ENCODE measurements around the gene BLOC1S5. TPM values are rescaled to one million over a fixed set of nuclear protein-coding genes. Genes with fewer than 3 reads are reported as not detected.

The BLOC1S5 gene
- total and polyA plus RNA-seq, 2 donors from 2014 or later, result 20.2 to 27.6 TPM

DNA sequence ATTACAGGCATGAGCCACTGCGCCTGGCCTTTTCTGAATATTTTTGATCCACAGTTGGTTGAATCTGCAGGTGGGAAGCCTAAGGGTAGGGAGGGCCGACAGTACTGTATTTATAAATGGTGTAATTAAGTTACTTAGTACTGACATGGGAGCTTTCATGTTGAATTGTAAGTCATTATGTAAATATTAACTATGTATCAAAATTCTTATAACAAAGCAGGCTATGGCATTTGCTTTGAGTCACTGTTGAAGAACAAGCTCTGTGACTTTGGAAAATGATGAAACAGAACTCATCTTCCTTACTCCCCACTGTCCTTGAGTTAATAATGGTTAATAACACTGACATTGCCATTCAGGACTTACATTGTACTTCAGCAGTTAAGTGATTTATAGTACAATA lies 90.6 kb downstream of the BLOC1S5 start:
- peaks cover 0 to 4% (median 0%) of the 10 kb centered on the region in 3 donors for H3K4me1 ChIP-seq (ENCODE audit: control insufficient read depth in 2 of 3, insufficient read depth in 2 of 3, low read depth in 1 of 3, low read length in 3 of 3)
- H3K27me3 ChIP-seq (ENCODE audit: control insufficient read depth, insufficient read depth, low read length), result no peaks in the 10 kb centered on the region
- FAIRE-seq, result no peak
- peaks cover 0 to 2% (median 0%) of the 10 kb centered on the region in 3 donors for H3K9me3 ChIP-seq (ENCODE audit: control insufficient read depth in 2 of 3, insufficient read depth in 1 of 3, low read length in 3 of 3)
- H3K27ac ChIP-seq (ENCODE audit: low read depth in 2 of 2, low read length in 2 of 2), result no peak overlapping the region
- TF ChIP-seq, protein P1, sequence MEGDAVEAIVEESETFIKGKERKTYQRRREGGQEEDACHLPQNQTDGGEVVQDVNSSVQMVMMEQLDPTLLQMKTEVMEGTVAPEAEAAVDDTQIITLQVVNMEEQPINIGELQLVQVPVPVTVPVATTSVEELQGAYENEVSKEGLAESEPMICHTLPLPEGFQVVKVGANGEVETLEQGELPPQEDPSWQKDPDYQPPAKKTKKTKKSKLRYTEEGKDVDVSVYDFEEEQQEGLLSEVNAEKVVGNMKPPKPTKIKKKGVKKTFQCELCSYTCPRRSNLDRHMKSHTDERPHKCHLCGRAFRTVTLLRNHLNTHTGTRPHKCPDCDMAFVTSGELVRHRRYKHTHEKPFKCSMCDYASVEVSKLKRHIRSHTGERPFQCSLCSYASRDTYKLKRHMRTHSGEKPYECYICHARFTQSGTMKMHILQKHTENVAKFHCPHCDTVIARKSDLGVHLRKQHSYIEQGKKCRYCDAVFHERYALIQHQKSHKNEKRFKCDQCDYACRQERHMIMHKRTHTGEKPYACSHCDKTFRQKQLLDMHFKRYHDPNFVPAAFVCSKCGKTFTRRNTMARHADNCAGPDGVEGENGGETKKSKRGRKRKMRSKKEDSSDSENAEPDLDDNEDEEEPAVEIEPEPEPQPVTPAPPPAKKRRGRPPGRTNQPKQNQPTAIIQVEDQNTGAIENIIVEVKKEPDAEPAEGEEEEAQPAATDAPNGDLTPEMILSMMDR (IDR thresholded peaks at IDR 0.05; ENCODE audit: borderline replicate concordance, extremely low read depth, insufficient read depth), result no peak
- H3K9ac ChIP-seq (ENCODE audit: low read length in 3 of 3), result no peak overlapping the region
- intact Hi-C loops (cut with DNase I), result no loop called here
- no peak overlapping the region for H3K4me3 ChIP-seq (ENCODE audit: low read length in 3 of 3)
- DNase-seq, result no peak
- no peaks in the 10 kb centered on the region for H3K36me3 ChIP-seq (ENCODE audit: control insufficient read depth in 2 of 3, insufficient read depth in 3 of 3, low read length in 3 of 3)

DNA sequence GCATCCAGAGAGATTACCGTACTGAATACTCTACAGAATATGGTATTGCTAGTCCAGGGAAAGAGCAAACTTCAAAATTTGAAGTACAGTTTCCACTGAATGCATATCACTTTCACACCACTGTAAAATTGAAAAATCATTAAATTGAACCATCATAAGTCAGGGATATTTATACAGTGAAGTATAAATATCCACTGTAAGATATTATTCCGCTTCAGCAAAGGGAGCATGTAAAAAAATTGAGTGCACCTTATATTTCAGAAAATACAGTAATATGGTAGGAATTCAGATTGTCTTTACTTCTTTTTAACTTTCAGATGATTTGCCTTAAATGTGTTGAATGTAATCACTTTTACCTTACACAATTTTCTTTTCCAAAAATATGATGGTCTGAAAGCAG lies 92.7 kb downstream of the BLOC1S5 start:
- FAIRE-seq (no peak), DNase-seq (no peak)
- intact Hi-C loops (cut with DNase I), result no loop called here

DNA sequence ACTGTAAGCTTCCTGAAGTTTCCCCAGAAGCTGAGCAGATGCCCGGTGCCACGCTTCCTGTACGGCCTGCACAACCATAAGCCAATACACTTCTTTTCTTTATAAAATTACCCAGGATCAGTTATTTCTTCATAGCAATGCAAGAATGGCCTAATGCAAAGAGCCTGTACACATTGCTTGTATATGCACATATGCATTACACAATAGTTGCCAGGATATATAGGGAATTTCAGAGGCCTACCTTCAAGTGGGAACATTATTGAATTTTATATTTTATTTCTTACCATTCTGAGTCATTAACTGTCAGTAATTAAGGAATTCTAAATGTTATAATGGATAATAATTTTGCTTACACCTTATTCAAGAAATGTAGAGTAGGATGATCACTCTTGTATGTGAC lies 93.6 kb downstream of the BLOC1S5 start:
- FAIRE-seq, result no peak
- TF ChIP-seq, protein P1 (IDR thresholded peaks at IDR 0.05; ENCODE audit: borderline replicate concordance, extremely low read depth, insufficient read depth), result no peak

More for the DNA sequence above, 92.7 kb downstream of the BLOC1S5 start:
- H3K36me3 ChIP-seq (ENCODE audit: control insufficient read depth in 2 of 3, insufficient read depth in 3 of 3, low read length in 3 of 3), result no peaks in the 10 kb centered on the region
- H3K4me3 ChIP-seq (ENCODE audit: low read length in 3 of 3), result no peak overlapping the region
- H3K27ac ChIP-seq (ENCODE audit: low read depth in 2 of 2, low read length in 2 of 2), result no peak overlapping the region
- H3K9ac ChIP-seq (ENCODE audit: low read length in 3 of 3), result no peak overlapping the region
- no peaks in the 10 kb centered on the region for H3K27me3 ChIP-seq (ENCODE audit: control insufficient read depth, insufficient read depth, low read length)
- peaks cover 0 to 2% (median 0%) of the 10 kb centered on the region in 3 donors for H3K9me3 ChIP-seq (ENCODE audit: control insufficient read depth in 2 of 3, insufficient read depth in 1 of 3, low read length in 3 of 3)
- TF ChIP-seq, protein P1 (IDR thresholded peaks at IDR 0.05; ENCODE audit: borderline replicate concordance, extremely low read depth, insufficient read depth), result no peak
- H3K4me1 ChIP-seq (ENCODE audit: control insufficient read depth in 2 of 3, insufficient read depth in 2 of 3, low read depth in 1 of 3, low read length in 3 of 3), result peaks cover 0 to 4% (median 0%) of the 10 kb centered on the region in 3 donors

More for the DNA sequence above, 93.6 kb downstream of the BLOC1S5 start:
- no peak for DNase-seq
- Histone ChIP-seq H3K27me3 (ENCODE audit: control insufficient read depth, insufficient read depth, low read length) (no peaks in the 10 kb centered on the region), H3K4me3 (ENCODE audit: low read length in 3 of 3) (no peak overlapping the region), H3K9me3 (ENCODE audit: control insufficient read depth in 2 of 3, insufficient read depth in 1 of 3, low read length in 3 of 3) (peaks cover 0 to 2% (median 0%) of the 10 kb centered on the region in 3 donors), H3K36me3 (ENCODE audit: control insufficient read depth in 2 of 3, insufficient read depth in 3 of 3, low read length in 3 of 3) (no peaks in the 10 kb centered on the region), H3K27ac (ENCODE audit: low read depth in 2 of 2, low read length in 2 of 2) (no peak overlapping the region), H3K4me1 (ENCODE audit: control insufficient read depth in 2 of 3, insufficient read depth in 2 of 3, low read depth in 1 of 3, low read length in 3 of 3) (peaks cover 0 to under 1% (median 0%) of the 10 kb centered on the region in 3 donors), H3K9ac (ENCODE audit: low read length in 3 of 3) (no peak overlapping the region)
- intact Hi-C loops (cut with DNase I), result no loop called here

Other genes with a start within 250 kb of the BLOC1S5 start
- gene TXNDC5, start 153.6 kb downstream of the BLOC1S5 start, total RNA-seq, result 153 TPM
- gene TXNDC5, start 153.6 kb downstream of the BLOC1S5 start, polyA plus RNA-seq (ENCODE audit: insufficient read depth, low read depth, low replicate concordance), result 73.5 TPM
- gene EEF1E1, start 38.2 kb upstream of the BLOC1S5 start, total RNA-seq, result 35.4 TPM
- 59.3 TPM for gene EEF1E1, start 38.2 kb upstream of the BLOC1S5 start, polyA plus RNA-seq (ENCODE audit: insufficient read depth, low read depth, low replicate concordance)

All from kidney (tissue), 14 donors.